Activated CD4-positive, alpha-beta T cell treated with anti-CD3 and anti-CD28 coated beads, Interleukin-10, Interleukin-2, amounts not matched to agents 100 ng/mL and 50 ng/mL, durations not matched to agents 16 hours and 8 hours (primary cell): ENCODE data around the gene PDCD1LG2.
A peak's percentile ranks its signal among the peaks of the same experiment; 100 is the strongest.

Experiments used
- DNase-seq: peaks from one replicate; pipeline ENCODE4 v3.0.0-alpha.2; 2020

PDCD1LG2 gene

GRCh38 chr9:5614985-5615384 is 104.7 kb downstream of the PDCD1LG2 start:
- no peak for DNase-seq

DNA sequence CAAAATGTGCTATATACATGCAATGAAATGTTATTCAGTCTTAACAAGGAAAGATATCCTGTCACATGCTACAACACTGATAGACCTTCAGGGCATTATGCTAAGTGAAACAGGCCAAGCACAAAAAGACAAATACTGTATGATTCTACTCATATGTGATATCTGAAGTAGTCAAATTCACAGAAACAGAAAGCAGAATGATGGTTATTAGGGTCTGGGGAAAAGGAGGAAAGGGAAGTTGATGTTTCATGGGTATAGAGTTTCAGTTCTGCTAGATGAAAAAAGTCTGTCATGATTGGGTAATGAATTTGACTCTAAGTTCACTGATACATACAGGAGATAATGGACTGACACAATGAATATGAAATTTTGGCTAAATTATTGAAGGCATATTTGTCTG is 107.4 kb downstream of the PDCD1LG2 start:
- DNase-seq = peak; percentile 59

- DNase-seq = no peak
These were observed 110.2 kb downstream of the PDCD1LG2 start for GRCh38 chr9:5620494-5620893.
